ENCODE measurements around the gene PYDC1. TPM values are rescaled to one million over a fixed set of nuclear protein-coding genes. Genes with fewer than 3 reads are reported as not detected.

Gene PYDC1
- total and polyA plus RNA-seq, 2 of the 13 experiments (the other 11 are each of a cell fraction or from before 2014, with no cell fraction given) = not detected

DNA sequence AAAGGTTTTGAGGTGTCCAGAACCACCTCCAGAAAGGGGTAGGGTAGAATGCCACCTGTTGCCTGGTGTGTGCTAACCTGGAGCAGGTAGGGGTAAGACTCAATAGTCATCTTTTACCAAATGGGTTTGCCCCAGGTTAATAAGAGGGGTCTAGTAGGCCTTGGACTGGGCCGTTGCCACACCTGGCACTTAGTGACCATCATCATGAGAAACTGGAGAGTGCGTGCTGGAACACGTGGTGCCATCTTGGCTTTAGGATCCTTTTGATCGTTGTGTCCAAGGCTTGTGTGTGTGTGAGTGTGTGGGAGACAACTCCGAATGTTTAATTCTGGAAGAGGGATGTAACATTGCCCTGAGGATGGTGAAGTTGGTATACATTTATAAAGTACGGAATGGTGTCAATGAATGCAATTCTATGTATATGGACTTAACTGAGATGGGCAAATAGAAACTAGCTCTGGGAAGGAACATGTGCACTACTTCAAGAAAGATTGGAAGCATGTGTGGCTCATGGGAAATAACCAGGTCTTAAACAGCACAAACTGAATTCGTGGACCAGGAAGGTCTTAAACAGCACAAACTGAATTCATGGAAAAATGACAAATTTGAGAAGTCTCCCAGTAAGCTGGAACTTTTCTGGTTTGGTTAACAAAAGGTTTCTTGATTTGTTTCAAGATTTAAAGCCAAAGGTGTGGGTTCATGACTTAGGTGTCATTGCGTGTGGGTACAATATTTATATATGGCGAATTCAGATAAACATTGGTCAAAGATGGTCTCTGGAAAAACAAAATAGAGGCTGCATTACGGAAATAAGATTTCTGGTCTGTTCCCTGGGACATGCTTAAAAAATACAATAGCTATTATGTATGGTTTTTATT lies 29.8 kb downstream of the PYDC1 start (continued):
- TF ChIP-seq ZNF124 (CRISPR knock-in tag; IDR thresholded peaks at IDR 0.05) = no peak
- peak; percentile 17 for TF ChIP-seq XRCC5 (optimal IDR thresholded peaks at IDR 0.05; ENCODE audit: low read length)
- no peak for TF ChIP-seq RXRA (CRISPR knock-in tag; IDR thresholded peaks at IDR 0.05)
- TF ChIP-seq RBM22 (optimal IDR thresholded peaks at IDR 0.05; ENCODE audit: low read length) = peak; percentile 97
- no peak for TF ChIP-seq ZNF800 (CRISPR knock-in tag; IDR thresholded peaks at IDR 0.05)
- no peak for TF ChIP-seq ZNF704 (CRISPR knock-in tag; IDR thresholded peaks at IDR 0.05; ENCODE audit: borderline replicate concordance)

DNA sequence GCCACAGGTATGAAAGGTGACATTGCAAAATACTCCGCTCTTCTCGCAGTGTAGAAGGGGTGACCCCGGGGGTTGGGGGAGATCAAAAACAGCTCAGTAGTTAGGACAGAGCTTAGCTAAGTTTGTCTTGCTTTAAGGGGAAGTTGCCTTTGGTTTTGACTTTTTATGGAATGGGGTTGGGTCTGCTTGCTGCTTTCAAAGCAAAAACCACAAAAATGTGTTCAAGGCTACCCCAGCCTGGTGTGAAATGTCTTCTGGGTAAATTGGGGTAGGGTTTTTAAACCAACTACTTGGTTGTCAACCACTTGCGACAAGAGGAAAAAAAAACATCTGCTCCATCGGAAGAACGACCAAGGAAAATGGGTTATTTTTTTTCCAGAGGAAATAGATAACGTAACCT lies 30.8 kb downstream of the PYDC1 start:
- peaks cover 57 to 94% of the 10 kb centered on the region in 2 experiments for H3K36me3 ChIP-seq (replicated peaks in 1 of 2; ENCODE audit: control insufficient read depth in 1 of 2, insufficient read depth in 2 of 2, low read length in 2 of 2)
- POLR2A ChIA-PET = no interaction called here
- H3K4me3 ChIP-seq (replicated peaks in 1 of 3; ENCODE audit: insufficient read depth in 1 of 3, low read depth in 2 of 3, low read length in 3 of 3) = no peak overlapping the region
- no peak for DNase-seq (ENCODE audit: low spot score)
- CTCF ChIA-PET (ENCODE audit: low intra/inter-chr PET ratio, low total read pairs) = no interaction called here
- intact Hi-C loops (cut with micrococcal nuclease; ENCODE audit: unreplicated experiment) = no loop called here
- H3K27me3 ChIP-seq (ENCODE audit: control insufficient read depth in 1 of 2, insufficient read depth in 2 of 2, low read length in 2 of 2) = no peaks in the 10 kb centered on the region; a peak in 1 of 5 replicates
- H3K4me1 ChIP-seq (ENCODE audit: insufficient read depth, low read length) = peaks cover 50% of the 10 kb centered on the region
- WGBS (ENCODE audit: low lambda C conversion rate) = 95% methylated on average over 7 of the region's 7 CpGs
- H4K20me1 ChIP-seq (ENCODE audit: insufficient read depth, low read length) = peaks cover 92% of the 10 kb centered on the region
- ATAC-seq = no peak
- H2AFZ ChIP-seq (ENCODE audit: low read length) = no peak overlapping the region
- no peak for FAIRE-seq
- H3K79me2 ChIP-seq (ENCODE audit: insufficient read depth, low read length) = peaks cover 52% of the 10 kb centered on the region
- no peaks in the 10 kb centered on the region for H3K9me3 ChIP-seq (ENCODE audit: low read length)
- H3K27ac ChIP-seq (ENCODE audit: extremely low read length, insufficient read depth, low read length) = no peak overlapping the region
- TF ChIP-seq POLR2A (IDR thresholded peaks at IDR 0.05; ENCODE audit: insufficient read depth in 1 of 2, low read depth in 2 of 2, low read length in 2 of 2) = peak in 1 of 2 experiments; percentile 39; a peak in 1 of 4 replicates
- no peak for TF ChIP-seq KDM3A (CRISPR knock-in tag; IDR thresholded peaks at IDR 0.05; ENCODE audit: low read depth)
- in situ Hi-C loops (cut with HindIII; ENCODE audit: extremely low pct_ligation_motif_present, low pct_unique_long_range_greater_than_20kb) = no loop called here
- H3K9ac ChIP-seq (ENCODE audit: insufficient read depth, low read depth, low read length) = no peak overlapping the region
- no peak overlapping the region for H3K4me2 ChIP-seq (ENCODE audit: low read depth, low read length)
- no TSS peak for BruUV-seq (replicated peaks)

All from HepG2 (cell line).